NCI-H2081 (cell line): ENCODE results near the gene ABCA5.

Experiments used
- DNase-seq, 2 experiments: peaks; one replicate each; lab custom pipeline; 2025; lab: John Stamatoyannopoulos, UW

Gene ABCA5

GRCh38 chr17:69254187-69254586, 72.7 kb downstream of the ABCA5 start:
- DNase-seq: no peak

- no peak for DNase-seq
These were observed 76.3 kb downstream of the ABCA5 start for GRCh38 chr17:69250641-69251040.

- DNase-seq: peak; percentile 42 to 61
These were observed 80.1 kb downstream of the ABCA5 start for GRCh38 chr17:69246726-69247375.

- DNase-seq: no peak
These were observed 80.7 kb downstream of the ABCA5 start for GRCh38 chr17:69246202-69246601.

DNA sequence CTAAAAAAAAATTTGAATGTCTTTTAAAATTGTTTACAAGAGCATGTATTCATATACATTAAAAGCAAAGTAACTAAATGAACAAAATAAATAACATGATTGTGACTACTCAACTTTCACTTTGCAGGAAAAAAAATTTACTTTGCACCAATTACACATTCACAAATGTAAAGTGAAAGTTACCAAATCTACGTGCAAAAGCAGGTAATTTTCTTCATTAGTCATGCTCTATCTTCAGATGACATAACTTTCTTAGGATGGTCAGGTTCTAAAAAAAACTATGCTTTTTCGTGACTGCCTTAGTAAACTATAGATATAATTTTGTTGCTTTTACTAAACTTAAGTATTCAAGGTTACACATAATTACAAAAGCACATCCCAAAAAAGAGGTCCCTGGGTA, 81.3 kb downstream of the ABCA5 start:
- no peak for DNase-seq

GRCh38 chr17:69239611-69240600, 87.0 kb downstream of the ABCA5 start:
- DNase-seq: no peak

DNA sequence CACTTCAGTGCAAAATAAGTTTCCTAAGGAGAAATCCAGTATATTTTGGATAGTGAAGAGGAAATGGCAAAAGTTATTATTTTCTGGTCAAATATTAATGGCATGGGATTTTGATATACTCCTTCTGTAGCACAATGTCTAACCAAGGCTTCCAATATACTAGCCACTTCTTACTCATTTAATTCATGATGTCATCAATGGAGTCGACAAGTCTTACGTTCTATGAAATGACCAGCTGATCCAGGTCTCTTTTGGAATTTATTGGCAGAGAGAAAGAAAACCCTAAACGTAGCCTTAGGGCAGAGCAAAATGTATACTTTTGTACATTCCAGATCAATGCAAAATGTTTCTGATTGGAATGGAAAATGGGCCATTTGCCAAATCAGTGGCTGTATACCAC, 90.0 kb downstream of the ABCA5 start:
- DNase-seq: no peak

- DNase-seq: no peak
These were observed 90.5 kb downstream of the ABCA5 start for GRCh38 chr17:69236464-69236863.

GRCh38 chr17:69235338-69236058, 91.4 kb downstream of the ABCA5 start:
- DNase-seq: peak; percentile 81 to 84

GRCh38 chr17:69232650-69233049, 94.3 kb downstream of the ABCA5 start:
- DNase-seq: no peak

DNA sequence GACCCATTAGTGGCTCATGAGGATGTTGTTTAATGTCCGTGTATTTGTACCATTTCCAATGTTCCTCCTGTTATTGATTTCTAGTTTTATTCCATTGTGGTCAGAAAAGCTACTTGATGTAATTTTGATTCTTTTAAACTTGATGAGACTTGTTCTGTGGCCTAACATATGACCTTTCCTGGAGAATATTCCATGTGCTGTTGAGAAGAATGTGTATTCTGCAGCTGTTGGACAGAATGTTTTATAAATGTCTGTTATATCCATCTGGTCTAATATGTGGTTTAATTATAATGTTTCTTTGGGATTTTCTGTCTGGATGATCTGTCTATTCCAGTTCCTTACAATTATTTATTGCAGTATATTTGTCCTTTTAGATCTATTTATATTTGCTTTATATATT, 95.4 kb downstream of the ABCA5 start:
- no peak for DNase-seq

DNA sequence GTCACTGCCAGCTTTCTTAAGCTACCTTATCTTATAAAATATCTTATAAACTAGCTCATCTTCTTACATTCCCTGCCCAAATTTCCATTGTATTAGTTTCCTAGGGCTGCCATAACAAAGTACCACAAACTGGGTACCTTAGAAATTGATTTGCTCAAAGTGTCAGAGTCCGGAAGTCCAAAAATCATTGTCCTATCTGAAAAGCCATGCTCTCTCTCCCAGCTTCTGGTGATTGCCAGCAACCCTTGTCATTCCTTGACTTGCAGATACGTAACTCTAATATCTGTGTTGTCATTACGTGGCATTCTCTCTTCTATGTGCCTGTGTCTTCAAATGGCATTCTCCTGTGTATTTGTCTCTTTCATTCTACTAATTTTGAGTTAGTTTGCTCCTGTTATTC, 96.0 kb downstream of the ABCA5 start:
- DNase-seq: no peak

DNA sequence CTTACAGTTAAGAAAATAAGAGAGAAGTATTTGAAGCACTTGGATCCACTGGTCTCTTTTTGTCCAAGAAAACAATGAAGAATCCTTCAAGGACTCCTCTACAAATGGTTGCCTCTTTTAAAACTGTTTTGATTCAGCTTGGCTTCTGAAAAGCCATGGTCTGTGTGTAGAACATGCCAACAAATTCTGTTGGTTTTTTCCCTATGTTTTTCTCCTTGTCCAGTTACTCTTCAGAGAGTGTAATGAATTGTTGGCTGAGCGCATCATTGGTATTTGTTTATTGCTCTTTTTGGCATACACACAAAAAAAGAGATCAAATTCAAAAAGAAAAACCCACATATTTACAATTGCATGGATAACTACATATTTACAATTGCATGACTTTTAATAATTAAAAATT, 98.4 kb downstream of the ABCA5 start, which contains the start of gene ABCA10:
TSS of gene ABCA10 (minus strand) at position 249 of the 400 bp plus-strand sequence. CDS start 3,466 bp downstream, outside the sequence.
- no peak for DNase-seq

GRCh38 chr17:69228018-69228417, 98.9 kb downstream of the ABCA5 start:
- DNase-seq: no peak

- no peak for DNase-seq
These were observed 99.4 kb downstream of the ABCA5 start for GRCh38 chr17:69227541-69227940.

DNA sequence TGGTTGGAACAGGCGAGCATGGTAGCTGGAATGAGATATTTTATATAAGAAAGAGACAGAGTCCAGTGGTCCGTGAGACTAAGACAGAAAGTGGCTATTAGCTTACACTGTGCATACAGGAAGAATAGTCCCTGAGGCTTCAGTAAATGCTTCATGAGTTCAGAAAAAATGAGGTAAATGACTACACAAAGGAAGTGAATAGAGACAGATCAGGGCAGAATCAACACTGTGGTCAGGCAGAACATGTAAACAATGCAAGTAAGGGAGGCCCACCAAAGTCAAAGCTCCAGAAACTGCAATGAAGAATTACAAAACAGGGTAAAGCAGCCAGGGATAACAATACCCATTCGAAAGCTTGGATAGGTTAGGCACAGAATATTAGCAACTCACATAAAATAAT, 103.1 kb downstream of the ABCA5 start:
- DNase-seq: no peak

DNA sequence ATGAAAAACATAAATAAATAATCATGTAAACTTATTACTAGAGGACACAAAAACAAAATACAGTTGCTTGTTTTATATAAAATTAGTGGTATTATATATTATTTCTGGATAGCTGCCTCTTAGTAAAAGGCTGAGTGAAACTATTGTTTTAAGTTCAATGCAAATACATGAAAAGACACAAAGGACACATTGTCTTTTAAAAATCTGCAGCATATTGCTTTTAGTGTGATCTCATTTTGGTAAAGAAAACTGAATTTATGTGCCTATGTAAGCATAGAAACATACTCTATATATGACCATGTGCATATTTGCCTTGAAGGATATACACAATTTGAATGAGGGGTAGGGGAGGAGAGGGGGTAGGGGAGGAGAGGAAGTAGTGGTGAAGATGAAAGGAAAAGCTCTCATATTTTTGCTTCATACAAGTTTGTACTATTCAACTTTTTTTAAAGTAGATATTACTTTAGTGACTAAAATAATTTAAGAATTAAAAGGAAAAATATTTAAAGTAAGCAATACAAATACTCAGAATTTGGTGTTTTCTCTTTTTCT, 104.2 kb downstream of the ABCA5 start:
- DNase-seq: no peak

- no peak for DNase-seq
These were observed 106.8 kb downstream of the ABCA5 start for GRCh38 chr17:69220098-69220497.

GRCh38 chr17:69218986-69219385, 107.9 kb downstream of the ABCA5 start:
- DNase-seq: no peak

DNA sequence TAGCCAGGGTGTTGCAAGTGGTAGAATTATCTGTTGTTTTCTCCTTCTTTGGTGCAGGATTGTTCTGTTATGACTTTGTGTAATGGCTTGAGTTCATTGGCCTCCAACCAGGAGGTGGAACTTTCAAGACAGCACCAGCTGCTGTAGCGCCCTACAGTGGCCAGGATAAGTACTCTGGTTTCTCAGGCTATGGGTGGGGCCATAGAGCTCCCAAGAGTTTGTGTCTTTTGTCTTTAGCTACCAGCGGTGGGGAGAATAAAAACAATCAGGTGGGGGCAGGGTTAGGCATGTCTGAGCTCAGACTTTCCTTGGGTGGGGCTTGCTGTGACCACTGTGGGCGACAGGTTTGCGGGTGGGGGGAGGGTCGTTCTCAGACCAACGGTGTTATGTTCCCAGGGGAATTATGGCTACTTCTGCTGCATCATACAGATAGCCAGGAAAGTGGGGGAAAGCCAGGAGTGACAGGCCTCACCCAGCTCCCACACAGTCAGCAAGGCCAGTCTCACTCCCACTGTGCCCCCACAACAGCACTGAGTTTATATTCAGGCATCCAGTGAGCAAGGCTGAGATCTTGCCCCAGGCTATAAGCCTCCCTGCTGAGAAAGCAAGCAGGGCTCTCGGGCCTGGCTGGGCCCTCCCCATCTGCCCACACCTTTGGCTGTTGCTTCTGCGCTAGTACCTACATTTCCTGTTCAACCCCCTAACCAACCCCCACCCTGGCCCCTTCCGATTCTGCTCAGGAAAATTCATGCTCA, 113.7 kb downstream of the ABCA5 start:
- DNase-seq: no peak

- DNase-seq: no peak
These were observed 118.3 kb downstream of the ABCA5 start for GRCh38 chr17:69208640-69209039.
